CD4-positive, alpha-beta memory T cell (primary cell): ENCODE results near the gene CDC73. TPM values are rescaled to one million over a fixed set of nuclear protein-coding genes. Genes with fewer than 3 reads are reported as not detected.
A peak's percentile ranks its signal among the peaks of the same experiment; 100 is the strongest.

Experiments
- CTCF ChIA-PET: fragments of 350-600 bp; sonication (Branson Sonifier 250); formaldehyde crosslinking; loops from one replicate; lab custom pipeline; 2021; ENCODE audit warnings: inconsistent platforms; ENCODE audit not compliant: partially characterized antibody; lab: Charles Lee
- POLR2A ChIA-PET: fragments of 350-600 bp; sonication (Branson Sonifier 250); formaldehyde crosslinking; loops from one replicate; lab custom pipeline; 2021; ENCODE audit not compliant: partially characterized antibody; lab: Charles Lee
- DNase-seq, 5 donors: peaks; one replicate each; pipeline versions ENCODE4 v3.0.0 to v3.0.0-alpha.2; 2020 to 2022; ENCODE audit warnings: mixed read lengths in 1 of 5
- H3K27ac ChIP-seq: one replicate; pipeline ENCODE4 v1.7.0; 2013; ENCODE audit warnings: low read depth, low read length
- H3K27me3 ChIP-seq: 2 replicates; pipeline ENCODE4 v1.7.0; 2013; ENCODE audit warnings: mild to moderate bottlenecking, low read length, moderate library complexity; ENCODE audit not compliant: insufficient read depth
- H3K36me3 ChIP-seq: 2 replicates; pipeline ENCODE4 v1.7.0; 2013; ENCODE audit warnings: mild to moderate bottlenecking, low read length, moderate library complexity; ENCODE audit not compliant: insufficient read depth
- H3K4me1 ChIP-seq: 2 replicates; pipeline ENCODE4 v1.7.0; 2013; ENCODE audit warnings: mild to moderate bottlenecking, low read length, moderate library complexity; ENCODE audit not compliant: insufficient read depth
- H3K4me3 ChIP-seq, 2 donors: one replicate each; pipeline ENCODE4 v1.7.0; 2013; ENCODE audit warnings: low read length in 2 of 2, mild to moderate bottlenecking in 1 of 2
- H3K9me3 ChIP-seq, 2 donors: one replicate each; pipeline ENCODE4 v1.7.0; 2013; ENCODE audit warnings: low read length in 2 of 2, control low read depth in 1 of 2; ENCODE audit not compliant: control insufficient read depth in 1 of 2
- H3K27ac Mint-ChIP-seq, 7 donors: one replicate each; pipeline ENCODE4 v1.8.0; 2020 to 2021; ENCODE audit warnings: mixed read lengths in 7 of 7, mild to moderate bottlenecking in 6 of 7, inconsistent platforms in 3 of 7, moderate library complexity in 3 of 7
- H3K27me3 Mint-ChIP-seq, 2 donors: one replicate each; pipeline ENCODE4 v1.8.0; 2020 to 2021; ENCODE audit warnings: mixed read lengths in 2 of 2
- H3K36me3 Mint-ChIP-seq, 2 donors: one replicate each; pipeline ENCODE4 v1.8.0; 2020 to 2021; ENCODE audit warnings: mixed read lengths in 2 of 2, inconsistent platforms in 1 of 2, mild to moderate bottlenecking in 1 of 2
- H3K4me1 Mint-ChIP-seq, 4 donors: one replicate each; pipeline ENCODE4 v1.8.0; 2020 to 2021; ENCODE audit warnings: mixed read lengths in 4 of 4, mild to moderate bottlenecking in 1 of 4
- H3K4me3 Mint-ChIP-seq, 8 donors: one replicate each; pipeline ENCODE4 v1.8.0; 2020 to 2021; ENCODE audit warnings: mixed read lengths in 8 of 8, mild to moderate bottlenecking in 7 of 8, moderate library complexity in 6 of 8, inconsistent platforms in 3 of 8
- H3K9me3 Mint-ChIP-seq, 8 donors: one replicate each; pipeline ENCODE4 v1.8.0; 2020 to 2021; ENCODE audit warnings: mixed read lengths in 8 of 8, mild to moderate bottlenecking in 5 of 8, inconsistent platforms in 3 of 8, moderate library complexity in 1 of 8
- intact Hi-C: fragments of 100-400 bp; cut with micrococcal nuclease; formaldehyde crosslinking; loops from one replicate; pipeline ENCODE4 v1.15.1; 2023
- polyA plus RNA-seq, 2 donors: library from polyadenylated mRNA; unstranded; fragments of 300-500 nt; fragmentation: Illumina TruSeq; gene quantifications; one replicate each; pipeline ENCODE4 v1.2.3, GENCODE V29; 2021
- total RNA-seq, 2 experiments: library from RNA; stranded (reverse); gene quantifications; one replicate each; pipeline ENCODE4 v1.2.3, GENCODE V29; 2021

Gene CDC73
- total and polyA plus RNA-seq, 4 experiments from 2014 or later = 70.4 to 75.0 (median 71.3) TPM

- intact Hi-C loops = loop anchor here (1.0 to 5.0 kb wide), 3 partner anchors 16 to 298 kb away; partner anchors contain the start of genes RGS2, RO60 and UCHL5
- POLR2A ChIA-PET = interaction anchor here (1.7 to 5.8 kb wide), 3 partner anchors 17 to 298 kb away, joined by 7 to 44 read pairs (median 14); partner anchors contain the start of genes CDC73, RO60 and UCHL5
- DNase-seq = peak; percentile 43 to 71 (median 58)
- peak within 1 kb of the TSS; percentile 59 for H3K27ac ChIP-seq
- H3K27me3 Mint-ChIP-seq = no peaks in the 10 kb centered on the region
- H3K36me3 Mint-ChIP-seq = peaks cover 3 to 9% of the 10 kb centered on the region in 2 donors
- H3K4me3 ChIP-seq = peak within 1 kb of the TSS; percentile 65 to 94
- H3K27me3 ChIP-seq = no peaks in the 10 kb centered on the region
- H3K9me3 Mint-ChIP-seq = no peaks in the 10 kb centered on the region
- H3K36me3 ChIP-seq = no peaks in the 10 kb centered on the region
- peak within 1 kb of the TSS; percentile 94 to 98 (median 95) for H3K4me3 Mint-ChIP-seq
- H3K27ac Mint-ChIP-seq = peak within 1 kb of the TSS; percentile 61 to 95 (median 91)
- peaks cover 18% of the 10 kb centered on the region for H3K4me1 ChIP-seq
- CTCF ChIA-PET = interaction anchor here (1.8 to 2.3 kb wide), 2 partner anchors 16 to 46 kb away, joined by 8 to 10 read pairs; partner anchors contain the start of genes CDC73, RO60 and UCHL5
- no peaks in the 10 kb centered on the region for H3K9me3 ChIP-seq
- H3K4me1 Mint-ChIP-seq = peaks cover 19 to 30% (median 24%) of the 10 kb centered on the region in 4 donors
Measured at GRCh38 chr1:193104907-193105820, 16.7 kb upstream of the CDC73 start, which contains the start of gene GLRX2. Gene GLRX2 (minus strand): TSS chr1:193105414. CDS start chr1:193105382, 32 bp downstream.

- H3K9me3 ChIP-seq = no peaks in the 10 kb centered on the region
- Mint-ChIP-seq H3K4me3 (peak overlapping the region; percentile 82 to 97 (median 92)), H3K4me1 (peaks cover 17 to 30% (median 24%) of the 10 kb centered on the region in 4 donors), H3K27ac (peak overlapping the region in 6 of 7 donors; percentile 61 to 92 (median 89)), H3K27me3 (no peaks in the 10 kb centered on the region), H3K9me3 (no peaks in the 10 kb centered on the region), H3K36me3 (peaks cover 3 to 4% of the 10 kb centered on the region in 2 donors)
- H3K27ac ChIP-seq = peak overlapping the region; percentile 59
- ChIA-PET POLR2A (interaction anchor here (1.9 to 5.8 kb wide), 2 partner anchors 16 to 299 kb away, joined by 7 to 44 read pairs; partner anchors contain the start of gene CDC73), CTCF (interaction anchor here (2.3 kb wide), 1 partner anchor 47 kb away, joined by 10 read pairs; the partner anchor contains the start of genes RO60 and UCHL5)
- H3K4me1 ChIP-seq = peaks cover 18% of the 10 kb centered on the region
- intact Hi-C loops = loop anchor here (1.0 to 5.0 kb wide), 3 partner anchors 16 to 298 kb away; partner anchors contain the start of genes RGS2, RO60 and UCHL5
- no peaks in the 10 kb centered on the region for H3K27me3 ChIP-seq
- DNase-seq = no peak
- H3K4me3 ChIP-seq = peak overlapping the region in 1 of 2 donors; percentile 65
- no peaks in the 10 kb centered on the region for H3K36me3 ChIP-seq
Measured at GRCh38 chr1:193105821-193106177, 16.0 kb upstream of the CDC73 start.

GRCh38 chr1:193108471-193108870 is 13.4 kb upstream of the CDC73 start:
- CTCF ChIA-PET = interaction anchor here (0.9 to 1.2 kb wide), 2 partner anchors 9 to 12 kb away, joined by 3 to 5 read pairs; partner anchors contain the start of gene CDC73
- Mint-ChIP-seq H3K4me3 (no peak overlapping the region), H3K27me3 (no peaks in the 10 kb centered on the region), H3K4me1 (peaks cover 10 to 21% (median 13%) of the 10 kb centered on the region in 4 donors), H3K36me3 (peaks cover 0 to 4% of the 10 kb centered on the region in 2 donors), H3K27ac (no peak overlapping the region), H3K9me3 (no peaks in the 10 kb centered on the region)
- Histone ChIP-seq H3K36me3 (no peaks in the 10 kb centered on the region), H3K27me3 (no peaks in the 10 kb centered on the region), H3K4me1 (peaks cover 9% of the 10 kb centered on the region), H3K27ac (no peak overlapping the region), H3K4me3 (no peak overlapping the region), H3K9me3 (no peaks in the 10 kb centered on the region)
- no peak for DNase-seq
- POLR2A ChIA-PET = no interaction called here
- intact Hi-C loops = loop anchor here (5.0 kb wide), 1 partner anchor 301 kb away; the partner anchor contains the start of gene RGS2

- intact Hi-C loops = loop anchor here (5.0 kb wide), 1 partner anchor 302 kb away; the partner anchor contains the start of gene RGS2
- POLR2A ChIA-PET = interaction anchor here (1.4 kb wide), 1 partner anchor 12 kb away, joined by 5 read pairs; the partner anchor contains the start of gene CDC73
- H3K27me3 Mint-ChIP-seq = no peaks in the 10 kb centered on the region
- peaks cover 0 to 3% of the 10 kb centered on the region in 2 donors for H3K36me3 Mint-ChIP-seq
- H3K9me3 ChIP-seq = no peaks in the 10 kb centered on the region
- no peak overlapping the region for H3K27ac Mint-ChIP-seq
- H3K27ac ChIP-seq = no peak overlapping the region
- H3K4me3 ChIP-seq = no peak overlapping the region
- CTCF ChIA-PET = interaction anchor here (0.9 kb wide), 1 partner anchor 17 kb away, joined by 3 read pairs; no protein-coding TSS in a partner anchor
- H3K27me3 ChIP-seq = no peaks in the 10 kb centered on the region
- no peak overlapping the region for H3K4me3 Mint-ChIP-seq
- H3K4me1 Mint-ChIP-seq = peaks cover 2 to 11% (median 5%) of the 10 kb centered on the region in 4 donors
- H3K4me1 ChIP-seq = no peaks in the 10 kb centered on the region
- H3K9me3 Mint-ChIP-seq = no peaks in the 10 kb centered on the region
- no peaks in the 10 kb centered on the region for H3K36me3 ChIP-seq
- no peak for DNase-seq
Measured at GRCh38 chr1:193109619-193110018, 12.2 kb upstream of the CDC73 start.

GRCh38 chr1:193110246-193110645 is 11.6 kb upstream of the CDC73 start:
- POLR2A ChIA-PET = interaction anchor here (1.4 kb wide), 1 partner anchor 11 kb away, joined by 5 read pairs; the partner anchor contains the start of gene CDC73
- CTCF ChIA-PET = no interaction called here
- Histone ChIP-seq H3K9me3 (no peaks in the 10 kb centered on the region), H3K4me3 (no peak overlapping the region), H3K36me3 (no peaks in the 10 kb centered on the region), H3K27ac (no peak overlapping the region), H3K27me3 (no peaks in the 10 kb centered on the region), H3K4me1 (no peaks in the 10 kb centered on the region)
- H3K4me3 Mint-ChIP-seq = no peak overlapping the region
- H3K9me3 Mint-ChIP-seq = no peaks in the 10 kb centered on the region
- no peak overlapping the region for H3K27ac Mint-ChIP-seq
- no peaks in the 10 kb centered on the region for H3K27me3 Mint-ChIP-seq
- no peaks in the 10 kb centered on the region for H3K36me3 Mint-ChIP-seq
- DNase-seq = no peak
- H3K4me1 Mint-ChIP-seq = peaks cover 2 to 7% (median 4%) of the 10 kb centered on the region in 4 donors
- intact Hi-C loops = no loop called here

GRCh38 chr1:193110864-193111263 is 11.0 kb upstream of the CDC73 start:
- Mint-ChIP-seq H3K4me3 (no peak overlapping the region), H3K27me3 (no peaks in the 10 kb centered on the region), H3K9me3 (no peaks in the 10 kb centered on the region), H3K4me1 (peaks cover 0 to 1% (median under 1%) of the 10 kb centered on the region in 4 donors), H3K36me3 (no peaks in the 10 kb centered on the region), H3K27ac (no peak overlapping the region)
- Histone ChIP-seq H3K9me3 (no peaks in the 10 kb centered on the region), H3K36me3 (no peaks in the 10 kb centered on the region), H3K4me1 (no peaks in the 10 kb centered on the region), H3K27ac (no peak overlapping the region), H3K27me3 (no peaks in the 10 kb centered on the region), H3K4me3 (no peak overlapping the region)
- intact Hi-C loops = no loop called here
- no peak for DNase-seq
- ChIA-PET CTCF (no interaction called here), POLR2A (no interaction called here)
